ENCODE results near the gene COL21A1.

DNA sequence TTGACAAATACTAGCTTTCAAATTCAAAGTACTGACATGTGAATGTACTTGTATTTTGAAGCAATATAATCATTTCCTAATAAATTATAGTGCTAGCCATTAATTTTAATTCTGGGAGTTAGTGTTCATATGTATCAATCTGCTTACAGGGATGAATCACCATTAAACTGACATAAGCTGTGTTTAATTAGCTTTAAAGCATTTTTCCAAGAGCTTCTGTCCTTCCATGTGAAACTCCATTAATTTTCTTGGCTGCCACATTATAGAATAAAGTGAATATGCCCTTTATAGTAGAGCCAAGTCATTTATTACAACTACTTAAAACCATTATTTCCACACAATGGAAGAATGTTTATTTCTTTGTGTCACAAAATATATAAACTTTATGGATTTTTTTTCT, 150.8 kb downstream of the COL21A1 start:
- TF ChIP-seq, protein P1, sequence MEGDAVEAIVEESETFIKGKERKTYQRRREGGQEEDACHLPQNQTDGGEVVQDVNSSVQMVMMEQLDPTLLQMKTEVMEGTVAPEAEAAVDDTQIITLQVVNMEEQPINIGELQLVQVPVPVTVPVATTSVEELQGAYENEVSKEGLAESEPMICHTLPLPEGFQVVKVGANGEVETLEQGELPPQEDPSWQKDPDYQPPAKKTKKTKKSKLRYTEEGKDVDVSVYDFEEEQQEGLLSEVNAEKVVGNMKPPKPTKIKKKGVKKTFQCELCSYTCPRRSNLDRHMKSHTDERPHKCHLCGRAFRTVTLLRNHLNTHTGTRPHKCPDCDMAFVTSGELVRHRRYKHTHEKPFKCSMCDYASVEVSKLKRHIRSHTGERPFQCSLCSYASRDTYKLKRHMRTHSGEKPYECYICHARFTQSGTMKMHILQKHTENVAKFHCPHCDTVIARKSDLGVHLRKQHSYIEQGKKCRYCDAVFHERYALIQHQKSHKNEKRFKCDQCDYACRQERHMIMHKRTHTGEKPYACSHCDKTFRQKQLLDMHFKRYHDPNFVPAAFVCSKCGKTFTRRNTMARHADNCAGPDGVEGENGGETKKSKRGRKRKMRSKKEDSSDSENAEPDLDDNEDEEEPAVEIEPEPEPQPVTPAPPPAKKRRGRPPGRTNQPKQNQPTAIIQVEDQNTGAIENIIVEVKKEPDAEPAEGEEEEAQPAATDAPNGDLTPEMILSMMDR (IDR thresholded peaks at IDR 0.05; ENCODE audit: insufficient read depth, low read depth, low read length) = no peak
- no peak for TF ChIP-seq EZH2 (IDR thresholded peaks at IDR 0.05; ENCODE audit: insufficient read depth, low read length)
